ENCODE results near the gene MAP7.

DNA sequence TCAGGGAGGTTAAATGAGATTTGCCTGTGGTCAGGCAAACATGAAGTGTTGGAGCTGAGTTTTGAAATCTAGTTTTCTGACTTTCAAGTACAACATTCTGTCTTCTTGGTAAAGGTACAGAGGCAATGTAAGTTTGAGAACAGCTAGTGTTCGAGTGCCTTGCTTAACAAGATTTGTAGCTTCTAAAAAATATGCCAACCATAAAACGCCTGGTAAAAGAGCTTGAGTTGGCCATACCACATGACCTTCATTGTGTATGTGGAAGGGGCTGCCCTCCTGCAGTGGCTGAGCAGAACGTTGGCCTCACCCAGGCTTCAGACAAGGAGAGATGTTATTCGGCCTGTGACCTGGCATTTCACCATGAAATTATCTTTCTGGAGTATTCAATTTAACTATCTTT, 86.5 kb downstream of the MAP7 start:
- TF ChIP-seq, protein P1, sequence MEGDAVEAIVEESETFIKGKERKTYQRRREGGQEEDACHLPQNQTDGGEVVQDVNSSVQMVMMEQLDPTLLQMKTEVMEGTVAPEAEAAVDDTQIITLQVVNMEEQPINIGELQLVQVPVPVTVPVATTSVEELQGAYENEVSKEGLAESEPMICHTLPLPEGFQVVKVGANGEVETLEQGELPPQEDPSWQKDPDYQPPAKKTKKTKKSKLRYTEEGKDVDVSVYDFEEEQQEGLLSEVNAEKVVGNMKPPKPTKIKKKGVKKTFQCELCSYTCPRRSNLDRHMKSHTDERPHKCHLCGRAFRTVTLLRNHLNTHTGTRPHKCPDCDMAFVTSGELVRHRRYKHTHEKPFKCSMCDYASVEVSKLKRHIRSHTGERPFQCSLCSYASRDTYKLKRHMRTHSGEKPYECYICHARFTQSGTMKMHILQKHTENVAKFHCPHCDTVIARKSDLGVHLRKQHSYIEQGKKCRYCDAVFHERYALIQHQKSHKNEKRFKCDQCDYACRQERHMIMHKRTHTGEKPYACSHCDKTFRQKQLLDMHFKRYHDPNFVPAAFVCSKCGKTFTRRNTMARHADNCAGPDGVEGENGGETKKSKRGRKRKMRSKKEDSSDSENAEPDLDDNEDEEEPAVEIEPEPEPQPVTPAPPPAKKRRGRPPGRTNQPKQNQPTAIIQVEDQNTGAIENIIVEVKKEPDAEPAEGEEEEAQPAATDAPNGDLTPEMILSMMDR (conservative IDR thresholded peaks at IDR 0.05; ENCODE audit: low read depth in 2 of 2): no peak
- TF ChIP-seq EZH2 (IDR thresholded peaks at IDR 0.05; ENCODE audit: low read depth, unreplicated experiment): no peak
